PC-9 (cell line): ENCODE measurements around the gene FAM184B. TPM values are rescaled to one million over a fixed set of nuclear protein-coding genes. Genes with fewer than 3 reads are reported as not detected.

Experiments
- BruUV-seq: library from RNA; stranded (reverse); fragments of 400-500 nt; replicated peaks from 2 replicates; lab custom pipeline; 2021; lab: Mats Ljungman, UMichigan
- CTCF ChIA-PET: fragments of 300-600 bp; sonication (Branson Sonifier 250); formaldehyde crosslinking; loops from one replicate; lab custom pipeline; 2022; ENCODE audit warnings: antibody characterized with exemption; lab: Charles Lee
- POLR2A ChIA-PET: fragments of 300-600 bp; sonication (Branson Sonifier 250); formaldehyde crosslinking; loops from one replicate; lab custom pipeline; 2022; ENCODE audit warnings: antibody characterized with exemption; ENCODE audit not compliant: unreplicated experiment; lab: Charles Lee
- DNase-seq, 2 experiments: peaks; one replicate each; pipeline versions ENCODE4 v3.0.0 to v3.0.0-alpha.2; 2015 to 2022; ENCODE audit warnings: mixed read lengths in 1 of 2
- H2AFZ ChIP-seq: fragments of 200-600 bp; sonication (generic); 2 replicates; pipeline ENCODE4 v1.8.1; 2017; ENCODE audit warnings: antibody characterized with exemption
- H3F3A ChIP-seq: fragments of 200-600 bp; sonication (generic); 2 replicates; pipeline ENCODE4 v1.8.1; 2017; ENCODE audit warnings: antibody characterized with exemption, mild to moderate bottlenecking, low read depth; ENCODE audit not compliant: insufficient read depth
- H3K27ac ChIP-seq: fragments of 200-600 bp; sonication (generic); 2 replicates; pipeline ENCODE4 v1.6.1; 2016; ENCODE audit warnings: mixed run types
- H3K27me3 ChIP-seq: fragments of 200-600 bp; sonication (generic); 2 replicates; pipeline ENCODE4 v1.6.1; 2016; ENCODE audit warnings: low read depth, mixed run types; ENCODE audit not compliant: insufficient read depth
- H3K36me3 ChIP-seq: fragments of 200-600 bp; sonication (generic); 2 replicates; pipeline ENCODE4 v1.6.1; 2016; ENCODE audit warnings: low read depth, mixed run types
- H3K4me1 ChIP-seq: fragments of 200-600 bp; sonication (generic); replicated peaks from 2 replicates; pipeline ENCODE4 v1.6.1; 2016; ENCODE audit warnings: mixed run types; ENCODE audit not compliant: insufficient read depth
- H3K4me2 ChIP-seq: fragments of 200-600 bp; sonication (generic); 2 replicates; pipeline ENCODE4 v1.6.1; 2017; ENCODE audit warnings: mixed run types
- H3K4me3 ChIP-seq: fragments of 200-600 bp; sonication (generic); 2 replicates; pipeline ENCODE4 v1.6.1; 2016; ENCODE audit warnings: mixed run types
- H3K79me2 ChIP-seq: fragments of 200-600 bp; sonication (generic); 2 replicates; pipeline ENCODE4 v1.6.1; 2017; ENCODE audit warnings: low read depth, mixed run types
- H3K9me2 ChIP-seq: fragments of 200-600 bp; sonication (generic); 2 replicates; pipeline ENCODE4 v1.8.1; 2017; ENCODE audit warnings: mild to moderate bottlenecking; ENCODE audit not compliant: insufficient read depth
- H3K9me3 ChIP-seq: fragments of 200-600 bp; sonication (generic); 2 replicates; pipeline ENCODE4 v1.8.1; 2016; ENCODE audit warnings: low read depth; ENCODE audit not compliant: insufficient read depth
- H4K20me1 ChIP-seq: fragments of 200-600 bp; sonication (generic); 2 replicates; pipeline ENCODE4 v1.8.1; 2017; ENCODE audit not compliant: insufficient read depth
- CTCF ChIP-seq: fragments of 200-600 bp; sonication (generic); conservative IDR thresholded peaks from 2 replicates; pipeline ENCODE4 v1.6.1; 2017; ENCODE audit warnings: mixed run types, antibody characterized with exemption, mild to moderate bottlenecking, moderate library complexity
- EZH2 ChIP-seq: fragments of 200-600 bp; sonication (generic); IDR thresholded peaks from 2 replicates; pipeline ENCODE4 v1.8.0; 2017; ENCODE audit warnings: antibody characterized with exemption, low read depth
- intact Hi-C: fragments of 100-400 bp; cut with micrococcal nuclease; formaldehyde crosslinking; loops from one replicate; pipeline ENCODE4 v1.10.0; 2022; ENCODE audit not compliant: unreplicated experiment
- total RNA-seq: library from RNA; stranded (reverse); gene quantifications from 2 replicates; pipeline ENCODE4 v1.2.3, GENCODE V29; 2021

Gene FAM184B
- total RNA-seq, 1 experiment from 2014 or later: not detected

- Histone ChIP-seq H3K9me3 (no peaks in the 10 kb centered on the region), H3F3A (no peaks in the 10 kb centered on the region), H3K27ac (no peak overlapping the region), H2AFZ (no peak overlapping the region), H3K9me2 (no peaks in the 10 kb centered on the region), H3K4me2 (no peak overlapping the region), H3K27me3 (no peaks in the 10 kb centered on the region), H4K20me1 (no peaks in the 10 kb centered on the region), H3K4me1 (no peaks in the 10 kb centered on the region), H3K79me2 (no peaks in the 10 kb centered on the region), H3K4me3 (no peak overlapping the region), H3K36me3 (no peaks in the 10 kb centered on the region; the same call in 1 of the 2 replicates)
- POLR2A ChIA-PET: no interaction called here
- BruUV-seq: no TSS peak
- CTCF ChIA-PET: interaction anchor here (0.6 kb wide), 1 partner anchor 85 kb away, joined by 4 read pairs; no protein-coding TSS in a partner anchor
- intact Hi-C loops: no loop called here
- TF ChIP-seq CTCF (peak; percentile 61), EZH2 (no peak)
- peak in 1 of 2 experiments; percentile 26 for DNase-seq
Observed at GRCh38 chr4:17597517-17597916, 183.9 kb downstream of the FAM184B start.

GRCh38 chr4:17595471-17596005, 185.9 kb downstream of the FAM184B start:
- no peaks in the 10 kb centered on the region for H3K9me3 ChIP-seq
- H3K27me3 ChIP-seq: no peaks in the 10 kb centered on the region
- H3K4me2 ChIP-seq: no peak overlapping the region
- H3K4me3 ChIP-seq: no peak overlapping the region
- H3K9me2 ChIP-seq: no peaks in the 10 kb centered on the region
- no peaks in the 10 kb centered on the region for H3K79me2 ChIP-seq
- CTCF ChIA-PET: interaction anchor here (0.6 kb wide), 1 partner anchor 1018 kb away, joined by 3 read pairs; no protein-coding TSS in a partner anchor
- intact Hi-C loops: no loop called here
- no peak overlapping the region for H2AFZ ChIP-seq
- no peaks in the 10 kb centered on the region; the same call in 1 of the 2 replicates for H3K36me3 ChIP-seq
- no peaks in the 10 kb centered on the region for H3F3A ChIP-seq
- no peak overlapping the region for H3K27ac ChIP-seq
- POLR2A ChIA-PET: no interaction called here
- H3K4me1 ChIP-seq: no peaks in the 10 kb centered on the region
- no peaks in the 10 kb centered on the region for H4K20me1 ChIP-seq
- no TSS peak for BruUV-seq
- no peak for TF ChIP-seq EZH2
- no peak for DNase-seq

GRCh38 chr4:17589355-17589754, 192.1 kb downstream of the FAM184B start:
- no peak for TF ChIP-seq CTCF
- no peak for TF ChIP-seq EZH2
- no TSS peak for BruUV-seq
- H3F3A ChIP-seq: no peaks in the 10 kb centered on the region
- H3K27ac ChIP-seq: no peak overlapping the region
- intact Hi-C loops: no loop called here
- no peaks in the 10 kb centered on the region for H4K20me1 ChIP-seq
- H3K4me3 ChIP-seq: no peak overlapping the region
- no peak for DNase-seq
- H3K27me3 ChIP-seq: no peaks in the 10 kb centered on the region
- ChIA-PET CTCF (no interaction called here), POLR2A (no interaction called here)
- no peaks in the 10 kb centered on the region for H3K36me3 ChIP-seq
- no peak overlapping the region for H3K4me2 ChIP-seq
- no peak overlapping the region for H2AFZ ChIP-seq
- H3K4me1 ChIP-seq: no peaks in the 10 kb centered on the region
- H3K9me3 ChIP-seq: no peaks in the 10 kb centered on the region
- no peaks in the 10 kb centered on the region for H3K9me2 ChIP-seq
- no peaks in the 10 kb centered on the region for H3K79me2 ChIP-seq
